H7 (cell line): ENCODE measurements around the gene FAM47C. TPM values are rescaled to one million over a fixed set of nuclear protein-coding genes. Genes with fewer than 3 reads are reported as not detected.
"Not testable (repeated sequence)": the region's sequence is repeated elsewhere in the genome, so short reads cannot be mapped to it uniquely, and the experiment has no call there.

Experiments
- DNase-seq: peaks from one replicate; pipeline ENCODE4 v3.0.0; 2012
- H3K27me3 ChIP-seq: 2 replicates; pipeline ENCODE4 v1.6.0; 2011; ENCODE audit warnings: mild to moderate bottlenecking, low read length; ENCODE audit not compliant: control insufficient read depth, insufficient read depth
- H3K36me3 ChIP-seq: replicated peaks from 2 replicates; pipeline ENCODE4 v1.5.1; 2011; ENCODE audit warnings: low read length; ENCODE audit not compliant: control insufficient read depth, insufficient read depth
- H3K4me3 ChIP-seq: 2 replicates; pipeline ENCODE4 v1.5.1; 2011; ENCODE audit warnings: low read depth, mild to moderate bottlenecking, control low read depth, low read length, moderate library complexity; ENCODE audit not compliant: insufficient read depth
- total RNA-seq: library from RNA; depleted of rRNA; stranded (reverse); fragments of >200 nt; shearing (Covaris generic); gene quantifications from 2 replicates; pipeline ENCODE4 v1.2.3, GENCODE V29; 2014; rRNA removed

FAM47C gene
- not detected in 2 replicates for total RNA-seq

DNA sequence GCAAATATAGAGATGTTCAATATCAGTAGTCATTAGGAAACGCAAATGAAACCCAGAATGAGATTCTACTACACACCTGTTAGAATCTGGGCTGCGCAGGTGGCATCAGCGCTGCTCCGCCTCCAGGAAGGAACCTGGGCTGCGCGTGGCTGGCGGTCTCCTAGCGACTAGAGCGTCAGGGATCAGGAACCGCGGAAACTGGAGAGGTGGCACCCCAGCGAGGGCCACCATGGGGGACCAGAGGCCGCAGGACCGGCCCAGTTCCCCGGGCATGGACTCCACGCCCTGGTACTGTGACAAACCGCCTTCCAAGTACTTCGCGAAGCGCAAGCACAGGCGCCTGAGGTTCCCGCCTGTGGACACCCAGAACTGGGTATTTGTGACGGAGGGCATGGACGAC lies at the start of gene FAM47C:
Gene FAM47C, plus strand, starts transcription at position 185 of the 400 bp plus-strand sequence. Its CDS starts 45 bp downstream, at position 230.
- H3K36me3 ChIP-seq, H3K4me3 ChIP-seq, DNase-seq, H3K27me3 ChIP-seq: not testable (repeated sequence)

DNA sequence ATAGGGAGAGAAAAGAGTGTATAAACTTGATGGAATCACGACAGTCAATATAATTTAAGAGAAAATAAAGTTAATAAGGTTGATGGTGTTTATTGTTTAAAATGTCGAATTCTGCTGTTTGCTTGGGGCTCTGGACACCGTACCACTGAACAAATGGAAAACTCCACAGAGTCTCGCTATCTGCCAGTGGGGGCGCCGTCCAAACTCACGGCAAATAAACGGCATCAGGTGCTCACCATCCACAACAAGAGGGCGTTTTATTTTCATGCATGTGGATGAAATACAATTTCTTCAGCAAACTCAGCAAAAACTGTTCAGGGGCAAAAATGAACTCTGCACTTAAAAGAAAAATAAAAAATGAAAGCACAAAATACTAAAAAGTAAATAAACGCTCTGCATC lies 46.6 kb upstream of the FAM47C start:
- Histone ChIP-seq H3K4me3 (no peak overlapping the region), H3K36me3 (no peaks in the 10 kb centered on the region), H3K27me3 (peaks cover 33% of the 10 kb centered on the region)
- DNase-seq, result peak; percentile 48

DNA sequence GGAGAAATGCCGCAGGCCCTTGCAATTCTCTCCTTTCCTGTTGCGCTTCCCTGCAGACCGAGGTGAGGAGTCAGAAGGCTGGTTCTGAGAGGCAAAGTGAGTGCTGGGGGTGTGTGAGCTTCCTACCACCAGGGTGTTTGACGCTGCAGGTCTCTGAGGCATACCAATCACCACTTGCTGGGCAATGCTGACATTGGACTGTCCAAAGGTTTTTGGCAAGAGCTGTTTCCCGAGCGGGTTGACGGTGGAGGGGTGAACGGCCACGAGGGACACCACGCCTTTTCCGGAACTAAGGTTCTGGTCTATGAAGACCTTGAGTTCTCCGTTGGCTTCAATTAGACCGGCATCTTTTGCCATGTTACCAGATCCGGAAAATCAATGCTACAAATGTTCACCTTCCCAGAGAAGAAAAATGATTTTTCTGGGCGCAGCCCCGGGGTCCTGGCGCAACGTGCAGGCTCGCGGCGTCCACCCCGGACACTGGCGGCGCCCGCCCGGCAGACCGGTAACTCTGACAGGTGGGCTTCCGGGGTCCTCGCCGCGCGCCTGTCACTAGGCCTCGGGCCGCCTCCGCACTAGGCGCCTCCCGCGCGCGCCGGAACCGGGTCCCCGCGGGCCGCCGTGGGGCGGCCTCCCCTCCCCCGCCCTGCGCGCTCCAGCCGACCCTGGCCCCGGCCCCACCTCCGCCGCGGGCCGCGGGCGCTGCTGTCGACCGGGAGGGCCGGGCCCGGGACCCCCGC lies 44.9 kb upstream of the FAM47C start:
- no peaks in the 10 kb centered on the region for H3K36me3 ChIP-seq
- peak; percentile 47 for DNase-seq
- H3K4me3 ChIP-seq, result peak overlapping the region; percentile 31
- H3K27me3 ChIP-seq, result peaks cover 25% of the 10 kb centered on the region

DNA sequence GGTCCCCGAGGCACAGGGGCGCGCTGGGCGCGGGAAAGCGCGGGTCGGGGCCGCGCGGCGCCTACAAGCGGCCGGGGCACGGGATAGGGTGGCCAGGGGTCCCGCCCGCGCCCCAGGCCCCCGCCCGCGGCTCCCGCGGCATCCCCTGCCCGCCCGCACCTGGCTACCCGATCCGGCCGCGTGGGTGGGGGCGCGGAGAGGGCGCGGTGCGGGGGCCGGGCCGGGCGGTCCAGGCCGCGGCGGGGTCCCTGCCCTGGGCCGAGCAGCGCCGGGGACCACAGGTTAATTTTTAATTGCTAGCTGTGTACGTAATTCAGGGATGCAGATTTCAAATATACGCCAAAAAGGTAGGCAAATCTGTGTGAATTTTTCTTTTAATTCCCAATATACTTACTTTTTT lies 44.3 kb upstream of the FAM47C start:
- Histone ChIP-seq H3K27me3 (peaks cover 20% of the 10 kb centered on the region), H3K4me3 (peak overlapping the region; percentile 31; the same call in 1 of the 2 replicates), H3K36me3 (no peaks in the 10 kb centered on the region)
- DNase-seq, result peak; percentile 54

DNA sequence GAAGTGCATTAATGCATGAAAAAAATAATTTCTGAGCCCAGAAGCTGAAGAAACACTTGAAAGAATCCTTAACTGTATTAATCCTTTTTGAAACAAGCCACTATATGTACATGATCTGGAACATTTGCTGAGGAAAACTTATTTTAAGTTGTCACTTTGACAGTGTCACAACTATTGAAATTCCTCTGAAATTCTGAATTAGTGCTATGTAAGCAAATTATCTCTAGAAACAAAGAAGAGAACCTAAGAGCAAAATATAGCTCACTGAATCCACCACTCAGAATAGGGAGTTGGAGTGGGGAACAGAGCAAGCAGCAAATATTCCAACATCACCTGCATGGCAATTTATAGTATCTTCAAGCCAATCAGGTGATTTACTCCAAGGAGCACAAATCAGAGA lies 34.6 kb upstream of the FAM47C start:
- no peak overlapping the region for H3K4me3 ChIP-seq
- DNase-seq, result no peak
- H3K36me3 ChIP-seq, result no peaks in the 10 kb centered on the region
- no peaks in the 10 kb centered on the region for H3K27me3 ChIP-seq

DNA sequence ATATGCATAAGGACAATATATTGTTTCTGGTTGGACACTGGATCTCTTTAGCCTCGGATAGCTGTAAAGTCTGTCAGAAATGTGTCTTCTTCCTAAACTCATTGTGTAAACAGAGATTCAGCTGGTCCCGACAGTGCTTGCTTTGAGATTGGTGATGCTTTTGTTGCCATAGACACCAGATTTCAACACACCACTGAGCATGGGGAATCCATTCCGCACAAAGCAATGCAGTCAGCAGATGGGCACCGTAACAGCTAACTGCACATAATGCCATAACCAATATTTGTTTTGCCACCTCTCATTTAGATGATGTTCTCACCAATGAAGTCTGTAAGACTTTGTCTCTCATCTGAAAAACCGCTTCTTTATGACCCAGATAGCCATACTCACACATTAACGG lies 33.3 kb upstream of the FAM47C start:
- H3K27me3 ChIP-seq, result no peaks in the 10 kb centered on the region
- DNase-seq, result no peak
- H3K4me3 ChIP-seq, result no peak overlapping the region
- H3K36me3 ChIP-seq, result no peaks in the 10 kb centered on the region

DNA sequence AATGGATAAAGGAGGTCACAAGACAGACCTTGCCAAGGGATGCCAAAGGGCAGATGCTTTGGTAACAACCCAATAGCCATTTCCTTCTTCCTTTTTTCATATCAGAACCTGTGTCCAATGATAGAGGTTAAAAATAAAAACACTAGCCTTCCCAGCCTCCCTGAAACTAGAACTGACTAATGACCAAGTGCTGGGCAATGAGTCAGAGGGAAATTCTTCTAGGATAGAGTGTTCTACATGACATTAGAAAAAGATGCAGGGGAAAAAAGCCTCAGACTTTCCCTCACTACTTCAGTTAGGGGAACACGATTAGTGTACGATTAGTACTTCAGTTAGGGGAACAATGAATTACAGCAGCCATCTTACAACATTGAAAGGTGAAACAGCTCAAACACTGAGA lies 29.3 kb upstream of the FAM47C start:
- H3K36me3 ChIP-seq, result no peaks in the 10 kb centered on the region
- H3K27me3 ChIP-seq, result no peaks in the 10 kb centered on the region
- DNase-seq, result no peak
- no peak overlapping the region for H3K4me3 ChIP-seq

DNA sequence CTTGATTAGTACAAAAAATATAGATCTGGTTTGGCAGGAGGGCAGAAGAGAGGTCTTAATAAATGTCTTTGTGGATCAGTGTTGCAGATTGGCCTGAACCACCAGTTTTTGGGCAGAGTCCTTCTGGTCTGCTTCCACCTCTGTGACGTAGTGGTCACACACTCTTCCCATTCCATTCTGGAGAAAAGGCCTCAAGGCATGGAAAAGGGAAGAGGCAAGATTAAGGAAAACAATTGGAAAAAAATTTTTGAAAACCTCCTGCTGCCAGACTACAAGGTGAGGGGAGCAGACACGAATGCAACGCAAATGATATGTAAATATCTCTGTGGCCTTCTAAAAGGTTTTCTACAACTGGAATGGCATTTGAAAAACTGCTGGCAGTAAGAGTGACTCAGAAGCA lies 24.3 kb upstream of the FAM47C start:
- H3K27me3 ChIP-seq, result peaks cover 16% of the 10 kb centered on the region
- H3K36me3 ChIP-seq, result no peaks in the 10 kb centered on the region
- DNase-seq, result no peak
- no peak overlapping the region for H3K4me3 ChIP-seq

DNA sequence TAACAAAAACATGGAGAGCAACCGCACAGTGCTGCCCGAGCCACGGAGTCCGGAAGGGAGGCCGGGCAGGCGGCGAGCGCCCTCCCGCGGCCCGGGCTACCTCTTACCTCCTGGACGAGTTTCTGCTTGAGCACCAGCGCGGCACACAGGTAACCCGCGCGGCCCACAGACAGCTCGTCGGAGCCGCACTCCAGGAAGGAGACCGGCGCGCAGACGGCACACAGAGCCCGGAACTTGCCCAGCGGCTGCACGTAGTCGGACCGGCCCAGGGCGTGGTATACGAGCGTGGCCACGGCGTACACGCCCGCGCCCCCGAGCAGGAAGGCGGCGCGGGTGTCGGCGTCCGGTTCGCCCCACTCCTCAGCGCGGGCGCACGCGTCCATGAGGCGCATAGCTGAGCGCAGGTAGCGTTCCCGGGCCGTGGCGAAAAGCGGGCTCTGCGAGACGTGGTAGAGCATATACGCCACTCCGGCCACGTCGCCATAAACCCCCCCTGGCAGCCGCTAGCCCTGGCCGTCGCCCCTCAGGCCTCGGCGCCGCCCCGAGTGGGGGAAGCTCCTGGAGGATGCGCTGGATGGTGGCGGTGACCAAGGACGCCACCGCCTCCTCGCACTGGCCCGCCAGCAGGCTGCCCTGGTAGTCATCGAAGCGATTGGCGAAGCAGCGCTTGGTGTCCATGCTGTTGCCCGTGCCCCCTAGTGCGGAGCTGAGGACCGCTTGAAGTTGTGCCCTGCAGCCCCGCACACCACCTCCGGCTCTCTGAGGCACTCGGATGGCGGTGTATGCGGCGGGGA lies 22.6 kb upstream of the FAM47C start:
- peaks cover 16% of the 10 kb centered on the region for H3K27me3 ChIP-seq
- peak; percentile 52 for DNase-seq
- not testable (repeated sequence) for H3K36me3 ChIP-seq
- peak overlapping the region; percentile 47 for H3K4me3 ChIP-seq

DNA sequence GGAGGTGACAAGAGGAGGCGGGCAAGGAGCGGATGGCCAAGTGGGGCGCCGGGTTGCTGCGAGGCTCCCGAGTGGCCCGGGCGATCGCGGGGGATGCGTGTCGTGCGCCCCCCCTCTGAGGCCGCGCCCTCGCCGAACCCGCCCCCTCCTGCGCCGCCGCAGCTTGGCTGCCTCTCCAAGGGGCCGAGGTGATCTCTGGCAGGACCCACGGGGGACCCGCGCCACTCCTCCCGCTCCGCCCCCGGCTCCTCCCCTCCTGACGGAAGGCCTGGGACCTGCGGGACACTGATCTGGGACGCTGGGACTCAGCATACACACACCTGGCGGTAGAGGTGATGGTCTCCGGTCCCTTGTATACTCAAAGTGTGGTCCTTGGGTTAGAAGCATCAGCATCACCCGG lies 21.9 kb upstream of the FAM47C start:
- H3K36me3 ChIP-seq, result no peaks in the 10 kb centered on the region
- H3K4me3 ChIP-seq, result peak overlapping the region; percentile 47
- peaks cover 16% of the 10 kb centered on the region for H3K27me3 ChIP-seq
- DNase-seq, result peak; percentile 34

DNA sequence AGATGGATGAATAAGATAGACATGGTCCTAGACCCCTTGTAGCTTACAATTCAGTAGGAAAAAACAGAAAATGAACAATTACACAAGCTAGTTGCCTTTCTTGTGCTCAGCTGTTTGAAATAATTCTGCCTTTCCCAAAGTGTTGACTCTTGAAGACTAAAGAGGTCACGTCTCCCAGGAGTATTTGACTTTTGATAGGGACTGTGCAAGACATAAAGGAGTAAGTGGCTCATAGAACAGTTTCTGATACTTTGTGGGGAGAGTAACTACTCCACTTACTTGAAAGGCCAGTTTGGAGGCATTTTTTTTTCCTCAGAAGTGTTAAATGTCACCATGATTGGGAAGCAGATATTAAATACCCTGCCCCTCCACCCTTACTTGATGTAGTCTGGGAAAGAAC lies 21.0 kb upstream of the FAM47C start:
- not testable (repeated sequence) for DNase-seq, H3K4me3 ChIP-seq, H3K36me3 ChIP-seq
- peaks cover 16% of the 10 kb centered on the region for H3K27me3 ChIP-seq

DNA sequence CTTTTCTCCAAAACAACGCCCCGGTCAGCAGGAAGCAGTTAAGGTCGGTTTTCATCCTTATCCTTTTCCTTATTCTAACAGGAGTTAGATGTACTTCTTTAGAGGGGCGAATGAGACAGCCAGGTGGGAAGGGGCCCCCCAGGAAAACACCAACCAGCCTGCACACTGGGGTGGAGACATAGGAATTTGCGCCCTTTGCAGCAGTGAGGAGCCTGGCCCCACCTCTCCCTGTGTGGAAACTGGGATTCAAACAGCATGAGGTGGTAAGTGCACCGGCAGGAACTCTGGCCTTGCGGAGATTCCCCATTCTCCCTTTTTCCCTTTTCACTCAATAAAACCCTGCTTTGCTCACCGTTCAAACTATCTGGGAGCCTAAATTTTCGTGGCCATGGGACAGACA lies 8.0 kb upstream of the FAM47C start:
- peak; percentile 40 for DNase-seq
- H3K36me3 ChIP-seq, result no peaks in the 10 kb centered on the region

DNA sequence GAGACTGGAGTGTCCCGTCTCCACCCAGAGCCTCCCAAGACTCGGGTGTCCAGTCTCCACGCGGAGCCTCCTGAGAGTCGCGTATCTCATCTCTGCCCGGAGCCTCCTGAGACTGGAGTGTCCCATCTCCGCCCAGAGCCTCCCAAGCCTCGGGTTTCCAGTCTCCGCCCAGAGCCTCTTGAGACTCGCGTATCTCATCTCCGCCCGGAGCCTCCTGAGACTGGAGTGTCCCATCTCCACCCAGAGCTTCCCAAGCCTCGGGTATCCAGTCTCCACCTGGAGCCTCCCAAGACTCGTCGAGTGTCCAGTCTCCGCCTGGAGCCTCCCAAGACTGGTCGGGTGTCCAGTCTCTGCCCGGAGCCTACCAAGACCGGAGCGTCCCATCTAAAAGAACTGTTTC lies 2.3 kb downstream of the FAM47C start:
- no peak for DNase-seq
- no peak overlapping the region for H3K4me3 ChIP-seq
- no peaks in the 10 kb centered on the region for H3K36me3 ChIP-seq
- no peaks in the 10 kb centered on the region for H3K27me3 ChIP-seq

More for the DNA sequence above, 8.0 kb upstream of the FAM47C start:
- no peaks in the 10 kb centered on the region for H3K27me3 ChIP-seq
- H3K4me3 ChIP-seq, result no peak overlapping the region

DNA sequence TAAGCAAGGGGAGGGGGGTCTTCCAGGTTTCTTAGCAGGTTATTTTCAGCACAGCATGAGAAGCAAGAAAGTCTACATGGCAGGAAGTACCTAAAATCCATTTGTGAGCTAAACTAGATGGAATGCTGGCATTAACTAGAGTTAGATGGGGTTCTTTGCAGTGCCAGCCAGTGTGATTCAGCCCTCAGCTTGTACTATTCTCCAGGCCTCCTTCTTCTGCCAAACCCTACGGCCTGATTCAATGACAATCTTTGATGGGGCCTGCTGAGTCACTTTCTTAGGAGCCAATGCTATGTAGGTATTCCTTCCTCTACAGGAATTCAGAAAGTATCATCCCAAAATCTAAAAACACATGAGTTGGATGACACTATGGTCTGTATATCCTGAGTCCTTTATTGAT lies 26.1 kb downstream of the FAM47C start:
- not testable (repeated sequence) for H3K36me3 ChIP-seq, DNase-seq, H3K4me3 ChIP-seq, H3K27me3 ChIP-seq

DNA sequence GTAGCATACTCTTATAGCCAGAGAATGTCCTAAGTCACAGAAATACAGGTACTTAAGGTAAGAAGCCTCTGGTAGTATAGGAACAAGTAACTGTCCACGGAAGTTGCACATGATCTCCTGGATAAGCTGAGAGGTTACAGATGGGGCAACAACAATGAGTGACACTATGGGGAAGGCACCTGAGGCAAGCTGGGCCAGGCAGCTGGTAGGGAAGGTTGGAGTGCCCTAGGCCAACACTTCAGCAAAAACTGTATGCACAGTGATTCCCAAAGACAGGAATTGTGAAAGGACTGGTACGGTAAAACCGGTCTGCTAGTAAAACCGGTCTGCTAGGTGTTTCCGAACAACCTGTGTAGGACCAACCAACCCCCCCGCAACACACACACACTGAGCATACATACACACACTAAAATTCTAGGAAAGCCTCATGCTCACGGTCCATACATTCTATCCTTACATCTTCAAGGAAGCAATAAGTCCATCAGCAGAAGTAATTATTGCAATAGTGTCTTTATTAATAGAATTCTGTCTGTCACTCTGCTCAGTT lies 28.6 kb downstream of the FAM47C start:
- H3K36me3 ChIP-seq, DNase-seq, H3K27me3 ChIP-seq, H3K4me3 ChIP-seq: not testable (repeated sequence)
